ENCODE data around the gene HAPLN3. TPM values are rescaled to one million over a fixed set of nuclear protein-coding genes. Genes with fewer than 3 reads are reported as not detected.

Gene HAPLN3
- total RNA-seq, 2 experiments from 2014 or later: 79.0 to 80.2 TPM

DNA sequence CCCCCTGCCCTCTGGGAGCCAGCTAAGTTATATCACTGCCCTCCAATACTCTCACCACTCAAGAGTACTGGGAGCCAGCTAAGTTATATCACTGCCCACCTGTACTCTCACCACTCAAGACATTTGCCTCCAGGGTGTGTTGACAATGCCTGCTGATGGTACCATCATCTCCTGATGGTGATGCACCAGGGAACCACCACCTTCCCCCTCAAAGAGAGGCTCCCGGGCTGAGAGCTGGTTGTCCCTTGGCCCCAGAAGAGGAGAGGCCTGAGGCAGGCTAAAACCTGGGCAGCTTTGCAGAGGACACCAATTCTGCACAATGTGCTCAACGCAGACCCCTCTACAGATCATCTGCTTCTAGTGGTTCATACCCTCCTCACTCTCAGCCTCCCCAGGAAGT lies 7.5 kb upstream of the HAPLN3 start:
- Histone ChIP-seq H3K9me3 (ENCODE audit: control insufficient read depth in 1 of 2, insufficient read depth in 1 of 2, low read length in 2 of 2) (no peaks in the 10 kb centered on the region), H3K36me3 (ENCODE audit: insufficient read depth, low read length) (peaks cover 8% of the 10 kb centered on the region), H3K27me3 (ENCODE audit: control insufficient read depth in 1 of 2, insufficient read depth in 2 of 2, low read length in 2 of 2) (no peaks in the 10 kb centered on the region), H3K27ac (ENCODE audit: low read depth in 1 of 2, low read length in 2 of 2) (peak overlapping the region in 1 of 2 donors; percentile 67), H3K4me3 (ENCODE audit: low read length) (no peak overlapping the region), H3K4me1 (ENCODE audit: insufficient read depth, low read length) (peaks cover 46% of the 10 kb centered on the region)
- CTCF ChIA-PET: interaction anchor here (3.1 to 3.7 kb wide), 2 partner anchors 12 to 114 kb away, joined by 25 to 58 read pairs; partner anchors contain the start of gene MFGE8
- Mint-ChIP-seq H3K4me1 (ENCODE audit: low read depth) (peaks cover 44% of the 10 kb centered on the region), H3K4me3 (peak overlapping the region; percentile 20), H3K36me3 (ENCODE audit: low read depth) (peaks cover 4% of the 10 kb centered on the region), H3K27me3 (no peaks in the 10 kb centered on the region), H3K27ac (peak overlapping the region; percentile 93), H3K9me3 (no peaks in the 10 kb centered on the region)
- intact Hi-C loops (cut with DNase I, micrococcal nuclease): loop anchor here (5.0 to 10.0 kb wide), 4 partner anchors 184 to 358 kb away; partner anchors contain the start of genes ABHD2 (in 1 of the 2), AEN (in 1 of the 2), DET1 (in 1 of the 2) and FANCI (in 1 of the 2)
- DNase-seq: no peak
- TF ChIP-seq, protein P1, sequence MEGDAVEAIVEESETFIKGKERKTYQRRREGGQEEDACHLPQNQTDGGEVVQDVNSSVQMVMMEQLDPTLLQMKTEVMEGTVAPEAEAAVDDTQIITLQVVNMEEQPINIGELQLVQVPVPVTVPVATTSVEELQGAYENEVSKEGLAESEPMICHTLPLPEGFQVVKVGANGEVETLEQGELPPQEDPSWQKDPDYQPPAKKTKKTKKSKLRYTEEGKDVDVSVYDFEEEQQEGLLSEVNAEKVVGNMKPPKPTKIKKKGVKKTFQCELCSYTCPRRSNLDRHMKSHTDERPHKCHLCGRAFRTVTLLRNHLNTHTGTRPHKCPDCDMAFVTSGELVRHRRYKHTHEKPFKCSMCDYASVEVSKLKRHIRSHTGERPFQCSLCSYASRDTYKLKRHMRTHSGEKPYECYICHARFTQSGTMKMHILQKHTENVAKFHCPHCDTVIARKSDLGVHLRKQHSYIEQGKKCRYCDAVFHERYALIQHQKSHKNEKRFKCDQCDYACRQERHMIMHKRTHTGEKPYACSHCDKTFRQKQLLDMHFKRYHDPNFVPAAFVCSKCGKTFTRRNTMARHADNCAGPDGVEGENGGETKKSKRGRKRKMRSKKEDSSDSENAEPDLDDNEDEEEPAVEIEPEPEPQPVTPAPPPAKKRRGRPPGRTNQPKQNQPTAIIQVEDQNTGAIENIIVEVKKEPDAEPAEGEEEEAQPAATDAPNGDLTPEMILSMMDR (IDR thresholded peaks at IDR 0.05): no peak
- POLR2A ChIA-PET: interaction anchor here (1.0 to 3.0 kb wide), 5 partner anchors 9 to 281 kb away, joined by 3 to 49 read pairs (median 4); partner anchors contain the start of genes AEN and HAPLN3
- no peak for ATAC-seq (ENCODE audit: poor library complexity)

DNA sequence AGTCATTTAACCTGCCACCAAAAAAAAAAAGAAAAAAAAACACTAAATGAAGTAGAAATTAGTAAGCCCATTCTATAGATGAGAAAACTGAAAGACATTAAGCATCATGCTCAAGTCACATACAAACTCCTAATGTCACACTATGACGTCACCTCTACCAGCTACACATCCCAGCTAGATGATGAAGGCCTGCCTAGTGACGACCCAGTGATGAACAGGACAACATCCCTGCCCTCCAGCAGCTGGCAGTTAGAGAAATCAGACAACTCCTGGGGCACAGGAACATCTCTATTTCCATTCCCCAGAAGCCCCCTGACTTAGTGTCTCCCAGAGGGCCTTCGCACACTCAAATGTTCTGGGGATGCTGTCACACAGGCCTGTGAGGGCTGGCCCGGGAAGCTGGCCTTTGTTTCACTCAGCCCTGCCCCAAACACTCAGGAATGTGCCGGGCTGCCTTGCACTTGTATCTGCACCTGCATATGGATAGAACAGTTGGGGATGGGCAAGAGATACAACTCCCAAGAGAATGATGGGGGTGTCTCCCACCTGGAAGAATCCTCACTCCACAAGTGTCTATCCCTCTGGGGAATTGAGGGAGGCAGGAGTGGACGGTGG lies 7.0 kb upstream of the HAPLN3 start:
- peaks cover 4% of the 10 kb centered on the region for H3K36me3 Mint-ChIP-seq (ENCODE audit: low read depth)
- H3K4me3 Mint-ChIP-seq: no peak overlapping the region
- H3K4me1 ChIP-seq (ENCODE audit: insufficient read depth, low read length): peaks cover 51% of the 10 kb centered on the region
- H3K27me3 ChIP-seq (ENCODE audit: control insufficient read depth in 1 of 2, insufficient read depth in 2 of 2, low read length in 2 of 2): no peaks in the 10 kb centered on the region
- H3K27ac ChIP-seq (ENCODE audit: low read depth in 1 of 2, low read length in 2 of 2): no peak overlapping the region
- H3K27ac Mint-ChIP-seq: peak overlapping the region; percentile 93
- no peak for DNase-seq
- CTCF ChIA-PET: interaction anchor here (3.7 kb wide), 1 partner anchor 114 kb away, joined by 58 read pairs; no protein-coding TSS in a partner anchor
- POLR2A ChIA-PET: interaction anchor here (1.0 to 1.5 kb wide), 3 partner anchors 10 to 187 kb away, joined by 3 to 4 read pairs (median 3); no protein-coding TSS in a partner anchor
- no peak for ATAC-seq (ENCODE audit: poor library complexity)
- no peaks in the 10 kb centered on the region for H3K9me3 ChIP-seq (ENCODE audit: control insufficient read depth in 1 of 2, insufficient read depth in 1 of 2, low read length in 2 of 2)
- H3K27me3 Mint-ChIP-seq: no peaks in the 10 kb centered on the region
- intact Hi-C loops (cut with DNase I, micrococcal nuclease): loop anchor here (5.0 to 10.0 kb wide), 4 partner anchors 185 to 358 kb away; partner anchors contain the start of genes ABHD2 (in 1 of the 2), AEN (in 1 of the 2), DET1 (in 1 of the 2) and FANCI (in 1 of the 2)
- TF ChIP-seq, protein P1 (IDR thresholded peaks at IDR 0.05): no peak
- no peaks in the 10 kb centered on the region for H3K9me3 Mint-ChIP-seq
- peaks cover 49% of the 10 kb centered on the region for H3K4me1 Mint-ChIP-seq (ENCODE audit: low read depth)
- H3K4me3 ChIP-seq (ENCODE audit: low read length): no peak overlapping the region
- peaks cover 8% of the 10 kb centered on the region for H3K36me3 ChIP-seq (ENCODE audit: insufficient read depth, low read length)

DNA sequence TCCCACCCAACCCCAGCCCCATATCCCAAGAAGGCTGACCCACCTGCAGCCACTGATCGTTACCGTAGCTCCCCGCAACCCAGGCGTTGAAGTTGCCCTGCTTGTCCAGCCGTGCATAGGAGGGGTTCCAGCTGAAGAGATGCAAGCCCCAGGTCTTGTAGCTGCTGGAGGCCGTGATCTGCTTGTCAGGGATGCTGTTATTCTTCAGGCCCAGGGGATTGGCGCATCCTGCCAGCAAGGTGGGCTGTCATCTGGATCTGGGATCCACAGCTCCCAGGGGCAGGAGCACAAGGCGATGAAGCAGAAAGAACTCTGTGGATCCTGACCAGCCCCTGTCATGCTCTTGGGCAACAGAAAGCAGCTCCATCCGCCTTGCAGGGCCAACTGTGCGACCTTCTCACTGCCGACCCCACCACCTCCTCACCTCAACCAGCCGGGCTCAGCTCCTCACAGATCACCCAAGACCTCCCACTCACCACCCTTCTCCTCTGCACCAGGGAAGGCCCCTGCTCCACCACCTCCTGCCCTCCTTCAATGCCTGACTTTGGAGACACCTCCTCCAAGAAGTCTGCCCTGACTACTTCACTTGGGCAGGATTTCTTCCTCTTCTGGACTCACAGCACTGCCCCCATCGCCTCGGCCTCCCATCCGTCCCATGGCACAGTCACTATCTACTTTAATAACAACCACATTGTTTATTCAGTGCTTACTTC lies 6.3 kb upstream of the HAPLN3 start:
- Mint-ChIP-seq H3K4me3 (no peak overlapping the region), H3K27me3 (no peaks in the 10 kb centered on the region), H3K27ac (peak overlapping the region; percentile 93), H3K36me3 (ENCODE audit: low read depth) (peaks cover 4% of the 10 kb centered on the region), H3K4me1 (ENCODE audit: low read depth) (peaks cover 56% of the 10 kb centered on the region), H3K9me3 (no peaks in the 10 kb centered on the region)
- ChIA-PET CTCF (no interaction called here), POLR2A (interaction anchor here (1.3 kb wide), 1 partner anchor 188 kb away, joined by 3 read pairs; no protein-coding TSS in a partner anchor)
- Histone ChIP-seq H3K27ac (ENCODE audit: low read depth in 1 of 2, low read length in 2 of 2) (no peak overlapping the region), H3K27me3 (ENCODE audit: control insufficient read depth in 1 of 2, insufficient read depth in 2 of 2, low read length in 2 of 2) (no peaks in the 10 kb centered on the region), H3K36me3 (ENCODE audit: insufficient read depth, low read length) (peaks cover 8% of the 10 kb centered on the region), H3K4me1 (ENCODE audit: insufficient read depth, low read length) (peaks cover 58% of the 10 kb centered on the region), H3K9me3 (ENCODE audit: control insufficient read depth in 1 of 2, insufficient read depth in 1 of 2, low read length in 2 of 2) (no peaks in the 10 kb centered on the region), H3K4me3 (ENCODE audit: low read length) (no peak overlapping the region)
- intact Hi-C loops (cut with DNase I, micrococcal nuclease): loop anchor here (5.0 to 10.0 kb wide), 4 partner anchors 186 to 357 kb away; partner anchors contain the start of genes ABHD2 (in 1 of the 2), AEN (in 1 of the 2), DET1 (in 1 of the 2) and FANCI (in 1 of the 2)
- DNase-seq (no peak), ATAC-seq (ENCODE audit: poor library complexity) (no peak)
- TF ChIP-seq, protein P1 (IDR thresholded peaks at IDR 0.05): no peak

Data from CD4-positive, alpha-beta T cell (primary cell).